Mesendoderm (in vitro differentiated cells): Measurements from ENCODE around the gene MAD1L1.
"Not testable (repeated sequence)": the region's sequence is repeated elsewhere in the genome, so short reads cannot be mapped to it uniquely, and the experiment has no call there.

Source experiments
- DNase-seq: peaks from one replicate; pipeline ENCODE4 v3.0.0; 2013
- H2AK5ac ChIP-seq: 2 replicates; pipeline ENCODE4 v1.6.1; 2013; ENCODE audit warnings: low read length, inconsistent platforms
- H2BK120ac ChIP-seq: 2 replicates; pipeline ENCODE4 v1.6.1; 2013; ENCODE audit warnings: low read depth, mild to moderate bottlenecking, low read length, moderate library complexity, mixed read lengths
- H2BK15ac ChIP-seq: replicated peaks from 2 replicates; pipeline ENCODE4 v1.6.1; 2013; ENCODE audit warnings: low read depth, mild to moderate bottlenecking, moderate library complexity
- H2BK5ac ChIP-seq: 2 replicates; pipeline ENCODE4 v1.6.1; 2013; ENCODE audit warnings: low read length, inconsistent platforms
- H3K18ac ChIP-seq: 2 replicates; pipeline ENCODE4 v1.6.1; 2013; ENCODE audit warnings: mild to moderate bottlenecking, low read length, mixed read lengths
- H3K23ac ChIP-seq: one replicate; pipeline ENCODE4 v1.6.1; 2013; ENCODE audit warnings: low read length
- H3K27ac ChIP-seq: 2 replicates; pipeline ENCODE4 v1.5.1; 2013; ENCODE audit warnings: low read depth, mild to moderate bottlenecking, inconsistent platforms, low read length, moderate library complexity
- H3K27me3 ChIP-seq: 2 replicates; pipeline ENCODE4 v1.6.1; 2013; ENCODE audit warnings: low read length, control low read depth, mild to moderate bottlenecking, inconsistent platforms; ENCODE audit not compliant: insufficient read depth, poor library complexity
- H3K36me3 ChIP-seq: 2 replicates; pipeline ENCODE4 v1.6.1; 2013; ENCODE audit warnings: low read length, inconsistent platforms; ENCODE audit not compliant: control insufficient read depth, insufficient read depth
- H3K4ac ChIP-seq: one replicate; pipeline ENCODE4 v1.6.1; 2013; ENCODE audit warnings: low read depth, mild to moderate bottlenecking, low read length, moderate library complexity
- H3K4me1 ChIP-seq: 2 replicates; pipeline ENCODE4 v1.6.1; 2013; ENCODE audit warnings: low read depth, low read length, inconsistent platforms; ENCODE audit not compliant: control insufficient read depth
- H3K4me2 ChIP-seq: 2 replicates; pipeline ENCODE4 v1.6.1; 2013; ENCODE audit warnings: low read length
- H3K4me3 ChIP-seq: 2 replicates; pipeline ENCODE4 v1.5.1; 2013; ENCODE audit warnings: mild to moderate bottlenecking, low read length
- H3K56ac ChIP-seq: one replicate; pipeline ENCODE4 v1.6.1; 2013; ENCODE audit warnings: low read length
- H3K79me1 ChIP-seq: 2 replicates; pipeline ENCODE4 v1.6.1; 2013; ENCODE audit warnings: low read length, inconsistent platforms
- H3K79me2 ChIP-seq: 2 replicates; pipeline ENCODE4 v1.6.1; 2013; ENCODE audit warnings: mild to moderate bottlenecking, low read length; ENCODE audit not compliant: control insufficient read depth, insufficient read depth
- H3K9ac ChIP-seq: 2 replicates; pipeline ENCODE4 v1.6.1; 2013; ENCODE audit warnings: low read length, inconsistent platforms
- H4K5ac ChIP-seq: one replicate; pipeline ENCODE4 v1.6.1; 2013; ENCODE audit warnings: low read length
- H4K8ac ChIP-seq: one replicate; pipeline ENCODE4 v1.6.1; 2013; ENCODE audit warnings: low read depth, mild to moderate bottlenecking, control low read depth, low read length, moderate library complexity
- WGBS: extraction: QIAGEN DNeasy Blood & Tissue Kit; methylation state at CpG from one replicate; pipeline ENCODE4 v1.1.7; 2013; ENCODE audit warnings: low lambda C conversion rate, missing lambda C conversion rate; ENCODE audit not compliant: insufficient coverage; ENCODE audit errors: extremely low coverage; 5-methylcytosine and 5-hydroxymethylcytosine counted together

Gene MAD1L1

GRCh38 chr7:1839701-1840100, 393.0 kb downstream of the MAD1L1 start:
- no peak overlapping the region for H4K5ac ChIP-seq
- no peak overlapping the region for H2BK120ac ChIP-seq
- no peaks in the 10 kb centered on the region for H3K27me3 ChIP-seq
- H3K4me3 ChIP-seq, result no peak overlapping the region
- H2AK5ac ChIP-seq, result no peak overlapping the region
- no peaks in the 10 kb centered on the region for H3K4me1 ChIP-seq
- H3K79me1 ChIP-seq, result no peaks in the 10 kb centered on the region
- no peaks in the 10 kb centered on the region for H3K79me2 ChIP-seq
- H3K36me3 ChIP-seq, result no peaks in the 10 kb centered on the region
- no peak overlapping the region for H3K23ac ChIP-seq
- H4K8ac ChIP-seq, result no peak overlapping the region
- H2BK15ac ChIP-seq, result no peak overlapping the region
- DNase-seq, result no peak
- no CpG with 5 or more reads among the region's 14 CpGs for WGBS
- no peak overlapping the region for H3K9ac ChIP-seq
- H3K4ac ChIP-seq, result no peak overlapping the region
- no peak overlapping the region for H3K56ac ChIP-seq
- H2BK5ac ChIP-seq, result no peak overlapping the region
- H3K27ac ChIP-seq, result no peak overlapping the region
- no peak overlapping the region for H3K4me2 ChIP-seq
- H3K18ac ChIP-seq, result no peak overlapping the region

GRCh38 chr7:1838911-1839531, 393.7 kb downstream of the MAD1L1 start:
- H3K56ac ChIP-seq, H4K5ac ChIP-seq, H2BK15ac ChIP-seq, H3K4me1 ChIP-seq, H3K79me1 ChIP-seq, H2BK120ac ChIP-seq, H3K4ac ChIP-seq, H3K18ac ChIP-seq, H3K27ac ChIP-seq, H2BK5ac ChIP-seq, H3K9ac ChIP-seq, H4K8ac ChIP-seq, H3K27me3 ChIP-seq, H2AK5ac ChIP-seq, H3K36me3 ChIP-seq, H3K23ac ChIP-seq, H3K4me2 ChIP-seq, DNase-seq, H3K79me2 ChIP-seq, H3K4me3 ChIP-seq: not testable (repeated sequence)
- no CpG with 5 or more reads among the region's 21 CpGs for WGBS

GRCh38 chr7:1838544-1838872, 394.2 kb downstream of the MAD1L1 start:
- not testable (repeated sequence) for H3K79me1 ChIP-seq, H3K4me2 ChIP-seq, H3K9ac ChIP-seq, H2BK15ac ChIP-seq, H3K4ac ChIP-seq, H4K8ac ChIP-seq, H3K23ac ChIP-seq, H3K27ac ChIP-seq, H3K18ac ChIP-seq, H2BK5ac ChIP-seq, H3K36me3 ChIP-seq, H3K4me1 ChIP-seq, H2AK5ac ChIP-seq, DNase-seq, H3K27me3 ChIP-seq, H2BK120ac ChIP-seq, H4K5ac ChIP-seq, H3K56ac ChIP-seq, H3K4me3 ChIP-seq, H3K79me2 ChIP-seq
- WGBS, result no CpG with 5 or more reads among the region's 13 CpGs

GRCh38 chr7:1837696-1838543, 394.8 kb downstream of the MAD1L1 start:
- H3K4me2 ChIP-seq, H3K79me1 ChIP-seq, H3K4ac ChIP-seq, H3K23ac ChIP-seq, H3K79me2 ChIP-seq, H4K8ac ChIP-seq, H3K4me3 ChIP-seq, H3K36me3 ChIP-seq, H2BK120ac ChIP-seq, H2BK5ac ChIP-seq, H2BK15ac ChIP-seq, H3K56ac ChIP-seq, H3K4me1 ChIP-seq, H3K27ac ChIP-seq, H3K27me3 ChIP-seq, H4K5ac ChIP-seq, DNase-seq, H3K18ac ChIP-seq, H3K9ac ChIP-seq, H2AK5ac ChIP-seq: not testable (repeated sequence)
- no CpG with 5 or more reads among the region's 31 CpGs for WGBS

GRCh38 chr7:1831933-1832535, 400.7 kb downstream of the MAD1L1 start:
- WGBS, result no CpG with 5 or more reads among the region's 1 CpG
- not testable (repeated sequence) for H3K79me2 ChIP-seq, H4K5ac ChIP-seq

More at GRCh38 chr7:1831933-1832535, 400.7 kb downstream of the MAD1L1 start:
- not testable (repeated sequence) for H2BK5ac ChIP-seq, H4K8ac ChIP-seq, H3K4me1 ChIP-seq, DNase-seq, H3K27ac ChIP-seq, H3K18ac ChIP-seq, H3K56ac ChIP-seq, H3K36me3 ChIP-seq, H3K4me2 ChIP-seq, H3K79me1 ChIP-seq, H3K9ac ChIP-seq, H3K4me3 ChIP-seq, H3K4ac ChIP-seq, H3K27me3 ChIP-seq, H2BK15ac ChIP-seq, H3K23ac ChIP-seq, H2BK120ac ChIP-seq, H2AK5ac ChIP-seq
